WERI-Rb-1 (cell line): ENCODE results near the gene AFDN.

Experiments
- DNase-seq: peaks from one replicate; pipeline ENCODE4 v3.0.0-alpha.2; 2020
- H3K27ac ChIP-seq: fragments of 250-450 bp; sonication (Bioruptor Pico); 2 replicates; pipeline ENCODE4 v1.5.1; 2020; ENCODE audit warnings: mild to moderate bottlenecking, moderate library complexity
- H3K27me3 ChIP-seq: fragments of 250-450 bp; sonication (Bioruptor Pico); 2 replicates; pipeline ENCODE4 v1.5.1; 2021; ENCODE audit warnings: mild to moderate bottlenecking, low read depth, moderate library complexity; ENCODE audit not compliant: insufficient read depth, severe bottlenecking
- H3K36me3 ChIP-seq: fragments of 250-450 bp; sonication (Bioruptor Pico); 2 replicates; pipeline ENCODE4 v1.5.1; 2020; ENCODE audit warnings: mild to moderate bottlenecking, moderate library complexity
- H3K4me3 ChIP-seq: 2 replicates; pipeline ENCODE4 v1.5.1; 2011; ENCODE audit warnings: low read depth, mild to moderate bottlenecking, control low read depth, low read length
- H3K9me3 ChIP-seq: fragments of 250-450 bp; sonication (Bioruptor Pico); 2 replicates; pipeline ENCODE4 v1.5.1; 2021; ENCODE audit warnings: mild to moderate bottlenecking, moderate library complexity; ENCODE audit not compliant: severe bottlenecking
- CTCF ChIP-seq: IDR thresholded peaks from 2 replicates; pipeline ENCODE4 v1.5.1; 2011; ENCODE audit warnings: low read depth, mild to moderate bottlenecking, control low read depth, inconsistent platforms, low read length

AFDN gene

GRCh38 chr6:167863897-167864296 lies 37.2 kb downstream of the AFDN start:
- Histone ChIP-seq H3K27ac (no peak overlapping the region), H3K4me3 (no peak overlapping the region), H3K36me3 (peaks cover 17% of the 10 kb centered on the region), H3K9me3 (no peaks in the 10 kb centered on the region), H3K27me3 (no peaks in the 10 kb centered on the region)
- DNase-seq = no peak
- TF ChIP-seq CTCF = no peak

GRCh38 chr6:167866642-167867041 lies 39.9 kb downstream of the AFDN start:
- H3K4me3 ChIP-seq = no peak overlapping the region
- no peaks in the 10 kb centered on the region for H3K9me3 ChIP-seq
- no peaks in the 10 kb centered on the region for H3K27me3 ChIP-seq
- no peak for DNase-seq
- no peak overlapping the region for H3K27ac ChIP-seq
- no peak for TF ChIP-seq CTCF
- peaks cover 23% of the 10 kb centered on the region for H3K36me3 ChIP-seq

DNA sequence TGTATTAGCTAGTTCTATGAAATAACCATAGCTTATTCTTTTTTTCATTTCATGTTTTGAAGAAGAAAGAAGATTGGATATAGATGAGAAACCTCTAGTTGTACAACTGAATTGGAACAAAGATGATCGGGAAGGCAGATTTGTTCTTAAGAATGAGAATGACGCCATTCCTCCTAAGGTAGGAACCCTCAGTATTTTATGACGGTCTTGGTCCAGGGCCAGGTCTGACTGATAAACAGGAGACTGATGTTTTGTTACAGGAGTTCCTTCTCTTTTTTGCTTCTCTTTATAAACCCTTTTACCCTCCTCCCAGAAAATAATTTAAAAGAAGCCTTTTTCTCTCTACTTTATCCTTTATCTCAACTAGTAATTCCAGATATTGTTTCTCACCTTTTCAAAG lies 43.6 kb downstream of the AFDN start:
- no peaks in the 10 kb centered on the region for H3K9me3 ChIP-seq
- H3K27me3 ChIP-seq = no peaks in the 10 kb centered on the region
- no peak for DNase-seq
- H3K36me3 ChIP-seq = peaks cover 51% of the 10 kb centered on the region
- no peak overlapping the region for H3K27ac ChIP-seq
- TF ChIP-seq CTCF = no peak
- no peak overlapping the region for H3K4me3 ChIP-seq

DNA sequence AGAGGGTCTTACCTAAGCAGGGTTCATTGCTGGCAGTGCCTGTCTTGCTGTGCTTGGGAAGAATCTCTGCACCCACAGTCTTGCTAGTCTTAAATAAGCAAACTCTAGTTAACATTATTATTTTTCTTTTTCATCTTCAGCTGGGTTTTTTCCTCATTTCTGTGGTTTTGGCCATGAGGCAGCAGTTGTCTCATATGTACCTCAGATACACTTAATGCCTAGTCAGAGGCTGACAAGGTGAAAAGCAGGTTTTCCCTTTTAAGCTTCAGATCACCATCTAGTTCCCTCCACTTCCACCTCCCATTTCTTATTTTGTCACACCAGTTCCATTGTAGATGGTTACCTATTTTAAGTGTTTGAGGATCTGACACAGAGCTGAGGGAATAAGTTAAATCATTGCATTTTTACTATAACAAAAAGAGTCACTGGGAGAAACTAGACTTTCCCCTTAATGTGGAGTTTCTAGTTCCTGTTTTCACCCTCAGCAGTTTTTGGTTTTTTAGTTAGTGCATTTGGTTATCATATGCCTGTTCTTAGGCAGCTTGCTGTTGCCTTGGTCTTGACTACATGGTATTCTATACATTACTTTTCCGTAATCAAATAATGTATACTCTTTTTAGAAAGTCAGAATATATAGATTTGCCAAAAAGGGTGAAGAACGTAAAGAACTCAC lies 46.0 kb downstream of the AFDN start:
- Histone ChIP-seq H3K27me3 (no peaks in the 10 kb centered on the region), H3K27ac (no peak overlapping the region), H3K9me3 (no peaks in the 10 kb centered on the region), H3K4me3 (no peak overlapping the region), H3K36me3 (peaks cover 54% of the 10 kb centered on the region)
- no peak for DNase-seq
- no peak for TF ChIP-seq CTCF

GRCh38 chr6:167877994-167878779 lies 51.5 kb downstream of the AFDN start:
- DNase-seq = no peak
- no peaks in the 10 kb centered on the region for H3K27me3 ChIP-seq
- no peak overlapping the region for H3K4me3 ChIP-seq
- H3K9me3 ChIP-seq = no peaks in the 10 kb centered on the region
- no peak overlapping the region for H3K27ac ChIP-seq
- TF ChIP-seq CTCF = no peak
- H3K36me3 ChIP-seq = peaks cover 80% of the 10 kb centered on the region
